Neural crest cell (in vitro differentiated cells): ENCODE measurements around the gene RPAP3. TPM values are rescaled to one million over a fixed set of nuclear protein-coding genes. Genes with fewer than 3 reads are reported as not detected.
"Not testable (repeated sequence)": the region's sequence is repeated elsewhere in the genome, so short reads cannot be mapped to it uniquely, and the experiment has no call there.

ENCODE experiments used
- DNase-seq: peaks from one replicate; pipeline ENCODE4 v3.0.0; 2021; ENCODE audit warnings: low read depth, mixed read lengths, low spot score
- H3K27ac Mint-ChIP-seq: one replicate; pipeline ENCODE4 v1.8.0; 2021; ENCODE audit warnings: mild to moderate bottlenecking, mixed read lengths; ENCODE audit not compliant: unreplicated experiment
- H3K27me3 Mint-ChIP-seq: 2 replicates; pipeline ENCODE4 v1.8.0; 2021; ENCODE audit warnings: low read depth, mild to moderate bottlenecking, mixed read lengths
- H3K36me3 Mint-ChIP-seq: 2 replicates; pipeline ENCODE4 v1.8.0; 2021; ENCODE audit warnings: low read depth, mild to moderate bottlenecking, mixed read lengths
- H3K4me1 Mint-ChIP-seq: 2 replicates; pipeline ENCODE4 v1.8.0; 2021; ENCODE audit warnings: mixed read lengths
- H3K4me3 Mint-ChIP-seq: one replicate; pipeline ENCODE4 v1.8.0; 2021; ENCODE audit warnings: mild to moderate bottlenecking, mixed read lengths
- H3K9me3 Mint-ChIP-seq: 2 replicates; pipeline ENCODE4 v1.8.0; 2021; ENCODE audit warnings: mixed read lengths
- CTCF ChIP-seq: fragments of 200-600 bp; sonication (generic); conservative IDR thresholded peaks from 2 replicates; pipeline ENCODE4 v1.5.0; 2021; ENCODE audit warnings: antibody characterized with exemption, mild to moderate bottlenecking
- total RNA-seq: library from RNA; stranded (reverse); gene quantifications from 2 replicates; pipeline ENCODE4 v1.2.1, GENCODE V29; 2021

Gene RPAP3
- total RNA-seq, 1 donor from 2014 or later = 49.4 TPM

GRCh38 chr12:47679785-47680184 is 26.0 kb downstream of the RPAP3 start:
- no peak for DNase-seq
- no peaks in the 10 kb centered on the region for H3K27me3 Mint-ChIP-seq
- no peak for TF ChIP-seq CTCF
- H3K36me3 Mint-ChIP-seq = peaks cover 51% of the 10 kb centered on the region
- peaks cover 4% of the 10 kb centered on the region for H3K9me3 Mint-ChIP-seq
- no peak overlapping the region for H3K27ac Mint-ChIP-seq
- H3K4me1 Mint-ChIP-seq = no peaks in the 10 kb centered on the region
- no peak overlapping the region for H3K4me3 Mint-ChIP-seq

- Mint-ChIP-seq H3K27ac (no peak overlapping the region), H3K4me1 (no peaks in the 10 kb centered on the region), H3K27me3 (no peaks in the 10 kb centered on the region), H3K4me3 (no peak overlapping the region), H3K9me3 (peaks cover 4% of the 10 kb centered on the region), H3K36me3 (peaks cover 43% of the 10 kb centered on the region)
- no peak for TF ChIP-seq CTCF
- DNase-seq = no peak
Observed at GRCh38 chr12:47672068-47672467, 33.8 kb downstream of the RPAP3 start.

GRCh38 chr12:47667935-47668334 is 37.9 kb downstream of the RPAP3 start:
- not testable (repeated sequence) for DNase-seq, H3K4me1 Mint-ChIP-seq, H3K27me3 Mint-ChIP-seq, H3K4me3 Mint-ChIP-seq, H3K27ac Mint-ChIP-seq, H3K9me3 Mint-ChIP-seq
- H3K36me3 Mint-ChIP-seq = peaks cover 22% of the 10 kb centered on the region

GRCh38 chr12:47652521-47653234 is 53.2 kb downstream of the RPAP3 start:
- Mint-ChIP-seq H3K36me3 (no peaks in the 10 kb centered on the region), H3K27me3 (no peaks in the 10 kb centered on the region), H3K27ac (no peak overlapping the region), H3K4me1 (peaks cover 4% of the 10 kb centered on the region), H3K9me3 (no peaks in the 10 kb centered on the region), H3K4me3 (no peak overlapping the region)
- no peak for DNase-seq
- TF ChIP-seq CTCF = no peak

GRCh38 chr12:47651368-47652254 is 54.2 kb downstream of the RPAP3 start:
- peaks cover 4% of the 10 kb centered on the region for H3K4me1 Mint-ChIP-seq
- no peaks in the 10 kb centered on the region for H3K36me3 Mint-ChIP-seq
- H3K9me3 Mint-ChIP-seq = no peaks in the 10 kb centered on the region
- H3K27me3 Mint-ChIP-seq = no peaks in the 10 kb centered on the region
- no peak overlapping the region for H3K27ac Mint-ChIP-seq
- peak; percentile 71 for TF ChIP-seq CTCF
- no peak overlapping the region for H3K4me3 Mint-ChIP-seq
- DNase-seq = peak; percentile 23

- Mint-ChIP-seq H3K4me1 (peaks cover 4% of the 10 kb centered on the region), H3K4me3 (no peak overlapping the region), H3K36me3 (no peaks in the 10 kb centered on the region), H3K9me3 (peaks cover 2% of the 10 kb centered on the region), H3K27me3 (no peaks in the 10 kb centered on the region), H3K27ac (no peak overlapping the region)
- TF ChIP-seq CTCF = no peak
- DNase-seq = no peak
Observed at GRCh38 chr12:47650469-47650868, 55.4 kb downstream of the RPAP3 start.
